H9 (cell line): ENCODE measurements around the gene PRSS1. TPM values are rescaled to one million over a fixed set of nuclear protein-coding genes. Genes with fewer than 3 reads are reported as not detected.
"Not testable (repeated sequence)": the region's sequence is repeated elsewhere in the genome, so short reads cannot be mapped to it uniquely, and the experiment has no call there.

Source experiments
- DNase-seq: peaks from one replicate; pipeline ENCODE4 v3.0.0-alpha.2; 2017
- H2AFZ ChIP-seq: one replicate; pipeline ENCODE4 v1.6.1; 2013; ENCODE audit warnings: mild to moderate bottlenecking, low read length, control low read depth, moderate library complexity
- H2AK5ac ChIP-seq: 2 replicates; pipeline ENCODE4 v1.6.1; 2013; ENCODE audit warnings: low read length, control low read depth, mixed read lengths; ENCODE audit not compliant: insufficient read length
- H2BK120ac ChIP-seq: one replicate; pipeline ENCODE4 v1.6.1; 2013; ENCODE audit warnings: low read depth, mild to moderate bottlenecking, low read length, control low read depth, inconsistent platforms; ENCODE audit not compliant: poor library complexity, severe bottlenecking
- H2BK12ac ChIP-seq: 2 replicates; pipeline ENCODE4 v1.6.1; 2013; ENCODE audit warnings: low read length, control low read depth, mixed read lengths, low read depth; ENCODE audit not compliant: insufficient read length
- H2BK15ac ChIP-seq: 2 replicates; pipeline ENCODE4 v1.6.1; 2013; ENCODE audit warnings: low read depth, low read length, control low read depth
- H2BK20ac ChIP-seq: one replicate; pipeline ENCODE4 v1.6.1; 2013; ENCODE audit warnings: low read depth, mild to moderate bottlenecking, low read length, control low read depth, inconsistent platforms; ENCODE audit not compliant: poor library complexity, severe bottlenecking
- H2BK5ac ChIP-seq: 2 replicates; pipeline ENCODE4 v1.6.1; 2013; ENCODE audit warnings: low read length, control low read depth, mixed read lengths; ENCODE audit not compliant: insufficient read length
- H3K14ac ChIP-seq: 2 replicates; pipeline ENCODE4 v1.6.1; 2013; ENCODE audit warnings: low read length, control low read depth; ENCODE audit not compliant: insufficient read depth
- H3K18ac ChIP-seq: 2 replicates; pipeline ENCODE4 v1.6.1; 2013; ENCODE audit warnings: low read depth, mild to moderate bottlenecking, mixed read lengths, low read length, control low read depth; ENCODE audit not compliant: insufficient read length
- H3K23ac ChIP-seq: 2 replicates; pipeline ENCODE4 v1.6.1; 2013; ENCODE audit warnings: low read length, control low read depth, mixed read lengths, low read depth; ENCODE audit not compliant: insufficient read length
- H3K23me2 ChIP-seq: 2 replicates; pipeline ENCODE4 v1.6.1; 2013; ENCODE audit warnings: low read depth, mild to moderate bottlenecking, mixed read lengths, low read length, control low read depth; ENCODE audit not compliant: insufficient read length, poor library complexity, severe bottlenecking
- H3K27ac ChIP-seq: 2 replicates; pipeline ENCODE4 v1.5.1; 2013; ENCODE audit warnings: low read length, control low read depth, mixed read lengths, low read depth; ENCODE audit not compliant: insufficient read length
- H3K27me3 ChIP-seq: 2 replicates; pipeline ENCODE4 v1.6.1; 2013; ENCODE audit warnings: low read length, control low read depth, inconsistent platforms; ENCODE audit not compliant: insufficient read depth
- H3K4ac ChIP-seq: 2 replicates; pipeline ENCODE4 v1.6.1; 2013; ENCODE audit warnings: low read depth, mild to moderate bottlenecking, control low read depth, inconsistent platforms, low read length, moderate library complexity
- H3K4me1 ChIP-seq: 2 replicates; pipeline ENCODE4 v1.6.1; 2013; ENCODE audit warnings: low read length, control low read depth, inconsistent platforms; ENCODE audit not compliant: insufficient read depth
- H3K4me2 ChIP-seq: 2 replicates; pipeline ENCODE4 v1.6.1; 2013; ENCODE audit warnings: low read length, control low read depth, mixed read lengths; ENCODE audit not compliant: insufficient read length, insufficient read depth
- H3K56ac ChIP-seq: 2 replicates; pipeline ENCODE4 v1.6.1; 2013; ENCODE audit warnings: low read depth, mild to moderate bottlenecking, mixed read lengths, low read length, control low read depth; ENCODE audit not compliant: insufficient read length
- H3K79me1 ChIP-seq: 2 replicates; pipeline ENCODE4 v1.6.1; 2013; ENCODE audit warnings: low read depth, mild to moderate bottlenecking, moderate library complexity, low read length, control low read depth, inconsistent platforms; ENCODE audit not compliant: insufficient read depth, poor library complexity, severe bottlenecking
- H3K79me2 ChIP-seq: 2 replicates; pipeline ENCODE4 v1.6.1; 2013; ENCODE audit warnings: low read length, control low read depth, inconsistent platforms; ENCODE audit not compliant: insufficient read depth
- H3K9ac ChIP-seq: 2 replicates; pipeline ENCODE4 v1.6.1; 2013; ENCODE audit warnings: low read length, control low read depth, mixed read lengths; ENCODE audit not compliant: insufficient read length; ENCODE audit errors: extremely low read depth
- H3K9me3 ChIP-seq: one replicate; pipeline ENCODE4 v1.6.1; 2013; ENCODE audit warnings: low read depth, low read length, inconsistent platforms; ENCODE audit not compliant: control insufficient read depth
- H3T11ph ChIP-seq: one replicate; pipeline ENCODE4 v1.6.1; 2013; ENCODE audit warnings: mild to moderate bottlenecking, low read length, control low read depth, inconsistent platforms
- H4K20me1 ChIP-seq: one replicate; pipeline ENCODE4 v1.6.1; 2013; ENCODE audit not compliant: control insufficient read depth, insufficient read length, insufficient read depth
- H4K5ac ChIP-seq: 2 replicates; pipeline ENCODE4 v1.6.1; 2013; ENCODE audit warnings: low read depth, mild to moderate bottlenecking, mixed read lengths, low read length, control low read depth; ENCODE audit not compliant: insufficient read length
- H4K8ac ChIP-seq: replicated peaks from 2 replicates; pipeline ENCODE4 v1.6.1; 2013; ENCODE audit warnings: low read length, control low read depth, mixed read lengths, low read depth; ENCODE audit not compliant: insufficient read length
- H4K91ac ChIP-seq: 2 replicates; pipeline ENCODE4 v1.6.1; 2013; ENCODE audit warnings: low read depth, mild to moderate bottlenecking, moderate library complexity, mixed read lengths, low read length, control low read depth; ENCODE audit not compliant: insufficient read length
- H3K27ac Mint-ChIP-seq, 3 experiments: 2 replicates in 2 of 3; 3 replicates in 1 of 3; pipeline ENCODE4 v1.8.0; 2020 to 2021; ENCODE audit warnings: mixed read lengths in 3 of 3, mild to moderate bottlenecking in 1 of 3, moderate library complexity in 1 of 3
- H3K27me3 Mint-ChIP-seq: 2 replicates; pipeline ENCODE4 v1.8.0; 2021; ENCODE audit warnings: low read depth, mild to moderate bottlenecking, moderate library complexity, mixed read lengths
- H3K36me3 Mint-ChIP-seq, 3 experiments: 2 replicates in 2 of 3; 3 replicates in 1 of 3; pipeline ENCODE4 v1.8.0; 2020 to 2021; ENCODE audit warnings: low read depth in 3 of 3, mixed read lengths in 3 of 3; ENCODE audit not compliant: insufficient read depth in 1 of 3
- H3K4me1 Mint-ChIP-seq, 2 experiments: 2 replicates each; pipeline ENCODE4 v1.8.0; 2020; ENCODE audit warnings: mixed read lengths in 2 of 2
- H3K4me3 Mint-ChIP-seq, 2 experiments: 2 replicates in 1 of 2; 3 replicates in 1 of 2; pipeline ENCODE4 v1.8.0; 2020 to 2021; ENCODE audit warnings: mild to moderate bottlenecking in 2 of 2, mixed read lengths in 2 of 2, moderate library complexity in 1 of 2
- H3K9me3 Mint-ChIP-seq, 2 experiments: 2 replicates in 1 of 2; 3 replicates in 1 of 2; pipeline ENCODE4 v1.8.0; 2020; ENCODE audit warnings: mild to moderate bottlenecking in 2 of 2, mixed read lengths in 2 of 2, moderate library complexity in 1 of 2
- WGBS: extraction: QIAGEN DNeasy Blood & Tissue Kit; methylation state at CpG from one replicate; pipeline ENCODE4 v1.1.7; 2013; ENCODE audit warnings: missing lambda C conversion rate, low lambda C conversion rate, mixed read lengths; ENCODE audit not compliant: insufficient read length; ENCODE audit errors: extremely low coverage; 5-methylcytosine and 5-hydroxymethylcytosine counted together
- total RNA-seq: library from RNA; stranded (reverse); gene quantifications from 2 replicates; pipeline ENCODE4 v1.2.1, GENCODE V29; 2021
- TF ChIP-seq, protein P1 (sequence below): fragments of 200-600 bp; sonication (generic); conservative IDR thresholded peaks from 3 replicates; pipeline ENCODE4 v1.8.0; 2021; ENCODE audit warnings: antibody characterized with exemption, mild to moderate bottlenecking

Gene PRSS1
- total RNA-seq, 1 experiment from 2014 or later: not detected

- Histone ChIP-seq H3K9ac (no peak overlapping the region), H2BK5ac (no peak overlapping the region), H3K4me1 (no peaks in the 10 kb centered on the region; the same call in 1 of the 2 replicates), H3T11ph (no peak overlapping the region), H3K27me3 (no peaks in the 10 kb centered on the region), H3K4me2 (no peak overlapping the region), H2BK15ac (no peak overlapping the region), H2BK12ac (no peak overlapping the region), H3K14ac (no peak overlapping the region), H3K18ac (no peak overlapping the region), H4K5ac (no peak overlapping the region), H2AK5ac (no peak overlapping the region), H2BK120ac (no peak overlapping the region), H3K56ac (no peak overlapping the region), H2BK20ac (no peak overlapping the region), H4K8ac (no peak overlapping the region), H3K23me2 (no peaks in the 10 kb centered on the region), H2AFZ (no peak overlapping the region), H3K9me3 (no peaks in the 10 kb centered on the region), H3K27ac (no peak overlapping the region), H3K4ac (no peak overlapping the region), H3K79me1 (no peaks in the 10 kb centered on the region), H4K20me1 (no peaks in the 10 kb centered on the region), H3K79me2 (no peaks in the 10 kb centered on the region), H3K23ac (no peak overlapping the region), H4K91ac (no peak overlapping the region)
- Mint-ChIP-seq H3K4me1 (peaks cover 0 to 6% of the 10 kb centered on the region in 2 experiments; a peak in 1 of 4 replicates), H3K27ac (no peak overlapping the region), H3K27me3 (peaks cover 8% of the 10 kb centered on the region), H3K9me3 (peaks cover 0 to 3% of the 10 kb centered on the region in 2 experiments; a peak in 2 of 5 replicates), H3K36me3 (no peaks in the 10 kb centered on the region; a peak in 1 of 7 replicates), H3K4me3 (no peak overlapping the region)
- TF ChIP-seq, protein P1, sequence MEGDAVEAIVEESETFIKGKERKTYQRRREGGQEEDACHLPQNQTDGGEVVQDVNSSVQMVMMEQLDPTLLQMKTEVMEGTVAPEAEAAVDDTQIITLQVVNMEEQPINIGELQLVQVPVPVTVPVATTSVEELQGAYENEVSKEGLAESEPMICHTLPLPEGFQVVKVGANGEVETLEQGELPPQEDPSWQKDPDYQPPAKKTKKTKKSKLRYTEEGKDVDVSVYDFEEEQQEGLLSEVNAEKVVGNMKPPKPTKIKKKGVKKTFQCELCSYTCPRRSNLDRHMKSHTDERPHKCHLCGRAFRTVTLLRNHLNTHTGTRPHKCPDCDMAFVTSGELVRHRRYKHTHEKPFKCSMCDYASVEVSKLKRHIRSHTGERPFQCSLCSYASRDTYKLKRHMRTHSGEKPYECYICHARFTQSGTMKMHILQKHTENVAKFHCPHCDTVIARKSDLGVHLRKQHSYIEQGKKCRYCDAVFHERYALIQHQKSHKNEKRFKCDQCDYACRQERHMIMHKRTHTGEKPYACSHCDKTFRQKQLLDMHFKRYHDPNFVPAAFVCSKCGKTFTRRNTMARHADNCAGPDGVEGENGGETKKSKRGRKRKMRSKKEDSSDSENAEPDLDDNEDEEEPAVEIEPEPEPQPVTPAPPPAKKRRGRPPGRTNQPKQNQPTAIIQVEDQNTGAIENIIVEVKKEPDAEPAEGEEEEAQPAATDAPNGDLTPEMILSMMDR: no peak
- no CpG with 5 or more reads among the region's 9 CpGs for WGBS
- DNase-seq: no peak
Observed at GRCh38 chr7:142750321-142750938, 1.2 kb downstream of the PRSS1 start.

DNA sequence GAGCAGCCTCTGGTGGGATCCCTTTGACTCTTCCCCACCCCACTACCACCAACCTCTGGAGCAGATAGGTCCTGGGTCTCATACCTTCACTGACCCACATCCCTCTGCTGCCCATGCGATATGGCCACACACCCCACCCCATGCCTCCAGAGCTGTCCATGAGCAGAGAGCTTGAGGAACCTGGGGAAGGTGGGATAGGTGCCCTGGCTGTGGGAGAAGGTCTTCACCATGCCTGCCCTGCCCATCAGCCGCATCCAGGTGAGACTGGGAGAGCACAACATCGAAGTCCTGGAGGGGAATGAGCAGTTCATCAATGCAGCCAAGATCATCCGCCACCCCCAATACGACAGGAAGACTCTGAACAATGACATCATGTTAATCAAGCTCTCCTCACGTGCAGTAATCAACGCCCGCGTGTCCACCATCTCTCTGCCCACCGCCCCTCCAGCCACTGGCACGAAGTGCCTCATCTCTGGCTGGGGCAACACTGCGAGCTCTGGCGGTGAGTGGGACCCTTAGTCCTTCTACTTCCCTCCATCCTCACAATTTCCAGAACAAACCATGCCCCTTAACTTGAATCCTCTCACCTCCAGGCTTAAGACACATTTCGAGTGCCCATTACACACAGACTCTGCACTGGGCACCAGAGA is 2.4 kb downstream of the PRSS1 start:
- H3K79me2 ChIP-seq, H3K27ac Mint-ChIP-seq, H3T11ph ChIP-seq, H3K18ac ChIP-seq, H2BK12ac ChIP-seq, H3K9ac ChIP-seq, H2AFZ ChIP-seq, H3K9me3 Mint-ChIP-seq, H3K27me3 ChIP-seq, H3K36me3 Mint-ChIP-seq, H3K79me1 ChIP-seq, H3K56ac ChIP-seq, H3K9me3 ChIP-seq, H2BK20ac ChIP-seq, H3K4me1 ChIP-seq, H3K14ac ChIP-seq, DNase-seq, H3K27me3 Mint-ChIP-seq, H4K91ac ChIP-seq, H2AK5ac ChIP-seq, H3K4me2 ChIP-seq, H2BK120ac ChIP-seq, H3K23me2 ChIP-seq, H3K4me1 Mint-ChIP-seq, H4K20me1 ChIP-seq, H4K8ac ChIP-seq, H2BK15ac ChIP-seq, H3K4ac ChIP-seq, H4K5ac ChIP-seq, H3K4me3 Mint-ChIP-seq, H3K23ac ChIP-seq, H2BK5ac ChIP-seq, H3K27ac ChIP-seq: not testable (repeated sequence)
- WGBS: no CpG with 5 or more reads among the region's 14 CpGs
